Stimulated activated CD8-positive, alpha-beta memory T cell treated with anti-CD3 and anti-CD28 coated beads, Interleukin-4, amount 100 ng/mL, for 48 hours (primary cell): Measurements from ENCODE around the gene HOXA10.

Source experiments
- DNase-seq: peaks from one replicate; pipeline ENCODE4 v3.0.0-alpha.2; 2020

Gene HOXA10

DNA sequence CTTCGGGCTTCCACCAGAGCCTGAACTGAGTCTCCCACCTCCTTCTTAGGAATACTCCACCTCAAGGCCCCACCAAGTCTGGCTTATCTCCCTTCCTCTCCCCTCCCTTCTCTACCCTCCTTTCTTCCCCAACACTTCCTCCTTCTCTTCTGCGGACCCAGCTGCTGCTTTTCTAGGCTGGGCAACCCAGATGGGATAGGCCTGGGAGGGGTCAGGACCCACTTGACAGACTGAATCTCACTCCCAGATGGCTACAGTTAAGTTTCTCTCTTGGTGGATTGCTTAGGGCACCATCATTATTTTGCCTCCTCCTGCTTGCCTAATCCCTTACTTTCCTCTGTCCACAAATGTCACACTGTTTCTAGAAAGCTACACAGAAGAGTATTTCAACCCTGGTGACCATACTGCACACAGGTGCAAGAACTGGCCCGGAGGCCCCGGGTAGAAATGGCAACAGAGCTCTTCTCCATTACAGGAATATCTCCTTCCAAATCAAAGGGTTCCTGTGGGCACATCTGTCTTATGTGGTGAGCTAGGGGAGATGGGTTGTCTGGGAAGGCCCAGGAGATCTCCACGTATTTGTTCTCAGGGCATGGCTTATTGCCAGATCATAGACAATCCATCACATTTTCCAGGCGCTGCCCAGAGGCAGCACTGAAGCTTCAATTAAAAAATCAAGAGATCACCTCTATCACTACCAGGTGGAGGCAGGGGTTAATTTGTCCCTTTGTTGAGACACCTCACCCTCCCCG lies 16.1 kb upstream of the HOXA10 start:
- DNase-seq = peak; percentile 13

GRCh38 chr7:27189295-27189996 lies 15.3 kb upstream of the HOXA10 start:
- DNase-seq = peak; percentile 22

DNA sequence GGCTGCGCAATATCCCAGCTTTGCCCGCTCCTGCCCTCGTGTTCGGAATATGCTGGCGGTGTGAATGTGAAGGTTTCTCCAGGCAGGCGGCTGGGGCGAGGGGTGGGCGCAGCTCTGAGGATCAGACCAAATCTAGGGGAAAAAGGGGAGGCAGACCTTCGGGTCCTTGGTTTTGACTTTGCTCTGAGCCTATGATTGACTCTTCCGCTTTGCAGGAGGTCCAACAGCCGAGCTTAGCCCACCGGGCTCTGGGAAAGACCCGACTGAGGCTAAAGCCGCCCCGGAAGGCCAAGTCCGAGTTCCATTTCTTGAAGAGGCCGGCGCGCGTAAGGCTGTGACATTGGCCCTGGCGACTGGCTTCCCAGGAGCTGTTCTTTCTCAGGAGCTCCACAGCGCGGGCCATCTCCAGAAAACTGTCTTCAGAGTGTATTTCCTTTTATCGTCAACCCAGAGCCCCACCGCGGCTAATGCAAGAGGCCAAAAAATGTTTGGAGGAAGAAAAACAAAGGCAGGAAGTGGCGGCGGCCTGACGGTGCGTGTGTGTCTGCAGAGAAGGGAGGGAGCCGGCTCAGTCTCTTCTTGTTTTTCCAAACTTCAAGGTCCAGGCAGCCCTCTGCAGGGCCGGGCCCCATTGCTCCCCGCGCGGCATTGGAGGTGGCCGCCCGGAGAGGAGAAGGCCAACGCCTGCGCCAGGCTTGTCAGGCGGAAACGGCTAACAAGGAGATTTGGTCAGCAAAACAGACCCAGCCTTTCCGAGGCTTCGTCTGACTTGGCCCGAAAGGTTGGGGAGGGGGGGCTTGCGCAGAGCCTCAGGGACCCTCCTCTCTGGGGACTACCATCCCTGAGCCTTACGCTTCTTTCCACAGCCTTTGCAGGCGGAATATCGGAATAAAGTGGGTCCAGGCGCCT lies 14.5 kb upstream of the HOXA10 start:
- peak; percentile 41 for DNase-seq

GRCh38 chr7:27187475-27188385 lies 13.6 kb upstream of the HOXA10 start:
- DNase-seq = peak; percentile 27

DNA sequence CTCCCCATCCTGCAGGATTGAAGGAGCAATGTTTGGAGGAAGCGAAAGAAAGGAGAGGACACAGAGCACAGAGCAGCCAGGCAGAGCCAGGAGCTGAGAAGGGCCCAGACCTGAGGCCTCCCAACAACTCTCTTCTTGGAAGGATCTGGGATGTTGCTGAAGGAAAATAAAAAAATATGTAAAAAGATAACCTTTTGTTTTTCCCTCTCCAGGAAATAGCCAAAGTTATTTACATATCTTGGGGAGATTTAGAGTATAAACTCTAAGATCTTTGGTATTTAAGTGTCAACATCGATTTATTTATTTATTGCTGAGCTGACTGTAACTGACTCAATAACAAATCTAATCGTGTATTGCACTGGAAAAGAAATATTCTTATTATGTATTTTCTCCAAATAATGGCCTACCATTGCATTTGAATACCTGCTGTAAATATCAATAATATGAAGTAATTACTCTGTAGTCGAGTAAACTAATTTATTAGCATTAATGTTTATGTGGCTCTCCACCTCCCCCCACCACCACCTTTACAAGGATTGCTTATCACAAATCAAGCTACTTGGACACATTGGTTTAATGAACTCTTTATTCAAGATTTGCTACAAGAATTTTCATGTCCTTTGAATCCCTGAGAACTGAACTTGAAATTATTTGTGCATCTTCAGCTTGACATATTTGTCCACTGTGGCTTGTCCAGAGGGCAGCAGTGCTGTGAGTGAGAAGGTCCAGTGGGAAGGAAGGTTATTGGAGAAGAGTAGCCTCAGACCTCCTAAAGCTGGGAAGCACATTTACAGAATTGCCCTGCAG lies 12.8 kb upstream of the HOXA10 start:
- DNase-seq = peak; percentile 13

- DNase-seq = no peak
Measured at GRCh38 chr7:27185854-27186667, 11.9 kb upstream of the HOXA10 start.

DNA sequence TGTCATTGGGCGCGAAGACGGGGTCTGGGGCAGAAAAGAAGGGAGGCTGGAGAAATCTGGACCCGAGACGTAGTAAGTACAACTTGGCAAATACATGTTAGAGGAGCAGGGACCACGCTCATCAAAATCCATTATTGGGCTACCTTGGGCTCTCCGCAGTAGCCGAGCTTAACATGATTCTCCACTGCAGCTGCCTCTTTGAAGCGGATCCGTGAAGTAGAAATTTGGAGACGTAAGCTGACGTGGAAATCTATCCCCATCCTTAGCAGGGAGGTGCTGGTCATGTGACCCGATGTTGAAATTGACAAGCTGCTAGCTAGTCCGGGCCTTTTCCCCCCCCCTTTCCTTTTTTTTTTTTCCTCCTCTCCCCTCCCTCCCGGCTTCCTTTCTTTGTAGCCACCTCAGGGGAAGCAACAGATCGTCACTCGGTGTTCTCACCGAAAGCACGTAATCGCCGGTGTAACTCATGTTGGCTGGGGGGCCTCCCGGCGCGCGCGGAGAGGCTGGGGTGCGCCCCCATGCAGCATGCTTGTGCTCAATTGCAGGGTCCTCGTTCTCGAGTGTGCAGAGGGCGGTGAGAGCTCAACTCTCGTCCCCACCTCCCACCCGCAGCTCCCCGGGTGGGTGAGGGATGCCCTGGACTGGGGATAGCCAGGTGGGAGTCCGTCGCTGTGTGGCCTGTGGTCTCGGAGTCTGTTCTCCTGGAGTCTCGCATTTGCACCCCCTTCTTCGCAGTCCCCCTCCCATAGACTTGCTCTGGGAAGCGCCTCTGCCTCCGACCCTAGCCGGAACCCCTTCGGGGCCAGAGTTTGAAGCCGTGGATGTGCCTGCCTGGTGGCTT lies 11.1 kb upstream of the HOXA10 start, which contains the start of gene HOXA11:
HOXA11 (minus strand) TSS at position 220 of the 841 bp plus-strand sequence; CDS start at position 132, 88 bp downstream.
- peak; percentile 30 for DNase-seq

- DNase-seq = peak; percentile 43
Measured at GRCh38 chr7:27184337-27185012, 10.4 kb upstream of the HOXA10 start.

GRCh38 chr7:27183682-27184336 lies 9.7 kb upstream of the HOXA10 start:
- peak; percentile 25 for DNase-seq

DNA sequence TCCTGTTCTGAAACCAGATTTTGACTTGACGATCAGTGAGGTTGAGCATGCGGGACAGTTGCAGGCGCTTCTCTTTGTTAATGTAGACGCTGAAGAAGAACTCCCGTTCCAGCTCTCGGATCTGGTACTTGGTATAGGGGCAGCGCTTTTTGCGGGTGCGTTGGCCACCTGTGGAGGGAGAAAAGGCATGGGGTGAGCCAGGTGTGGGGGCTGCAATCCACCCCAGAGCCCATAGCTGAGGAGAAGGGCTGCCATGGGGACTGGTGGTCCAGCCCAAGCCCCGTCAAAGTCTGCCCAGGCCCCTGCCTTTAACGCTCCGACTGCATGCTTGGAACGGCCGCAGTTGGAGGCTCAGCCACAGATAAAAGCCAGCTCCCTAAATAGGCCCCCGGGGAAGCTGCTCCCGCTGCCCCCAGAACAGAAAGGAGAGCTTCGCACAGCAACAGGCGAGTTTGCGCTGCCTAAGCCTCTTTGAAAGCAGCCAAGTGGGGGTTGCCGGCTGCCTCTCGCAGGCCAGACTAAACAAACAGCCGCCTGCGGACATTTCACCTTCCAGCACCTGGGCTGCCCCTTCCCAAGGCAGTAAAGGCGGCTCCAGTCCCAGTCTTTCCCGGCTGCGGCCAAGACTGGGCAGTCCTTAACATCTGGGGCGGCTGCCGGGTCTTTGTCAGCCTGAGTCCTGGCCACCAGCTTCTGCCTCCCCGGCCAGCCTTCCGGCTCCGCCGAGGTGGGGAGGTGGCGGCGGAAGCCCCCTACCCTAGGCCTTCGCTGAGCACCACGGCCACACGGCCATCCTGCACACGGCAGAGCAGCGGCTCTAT lies 9.0 kb upstream of the HOXA10 start:
- DNase-seq = peak; percentile 23

- no peak for DNase-seq
Measured at GRCh38 chr7:27182285-27182841, 8.2 kb upstream of the HOXA10 start.

GRCh38 chr7:27181795-27182275 lies 7.7 kb upstream of the HOXA10 start:
- peak; percentile 12 for DNase-seq

DNA sequence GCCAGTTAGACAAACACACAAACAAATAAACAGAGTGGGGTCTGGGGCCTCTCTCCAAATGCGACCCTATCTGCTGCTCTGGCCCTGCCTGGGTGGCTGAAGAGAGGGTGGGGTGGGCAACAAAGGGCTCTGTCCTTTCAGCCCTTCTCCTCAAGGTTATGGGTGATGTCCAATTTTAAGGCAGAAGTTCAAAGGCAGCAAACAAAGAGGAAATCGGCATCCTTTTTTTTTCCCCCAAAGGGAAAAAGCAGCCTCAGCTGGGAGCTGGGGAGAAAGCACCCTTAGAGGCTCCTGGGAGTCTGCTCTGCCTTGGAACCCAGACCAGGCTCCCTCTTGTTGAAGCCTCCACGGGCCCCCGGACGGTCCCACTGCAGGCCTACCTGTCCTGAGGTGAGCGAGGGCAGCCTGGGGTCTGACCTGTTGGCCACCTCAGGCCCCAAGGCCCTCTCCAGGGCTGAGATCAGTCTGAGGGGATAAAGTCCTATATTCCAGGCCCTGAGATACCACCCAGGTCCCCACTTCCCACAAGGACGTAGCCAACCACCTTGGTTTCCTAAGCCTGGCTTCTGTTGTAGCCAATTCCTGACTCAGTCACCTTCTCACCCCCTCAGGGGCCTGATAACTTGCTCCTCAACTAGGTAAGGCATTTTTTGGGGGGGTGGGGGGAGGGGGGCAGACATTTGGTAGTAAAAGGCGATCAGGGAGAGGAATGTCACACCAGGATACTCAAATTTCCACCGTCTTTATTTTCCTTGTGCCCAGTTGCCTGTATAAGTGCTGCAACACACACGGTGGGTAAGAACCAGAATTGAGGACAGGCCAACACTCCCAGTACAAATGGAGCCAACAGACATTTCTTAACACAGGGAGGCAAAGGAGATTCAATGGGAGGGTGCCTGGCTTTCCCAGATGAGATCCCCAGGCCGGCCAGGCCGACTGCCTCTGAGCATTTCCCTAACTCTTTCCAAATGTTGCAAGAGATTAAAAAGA lies 6.6 kb upstream of the HOXA10 start:
- peak; percentile 21 for DNase-seq

DNA sequence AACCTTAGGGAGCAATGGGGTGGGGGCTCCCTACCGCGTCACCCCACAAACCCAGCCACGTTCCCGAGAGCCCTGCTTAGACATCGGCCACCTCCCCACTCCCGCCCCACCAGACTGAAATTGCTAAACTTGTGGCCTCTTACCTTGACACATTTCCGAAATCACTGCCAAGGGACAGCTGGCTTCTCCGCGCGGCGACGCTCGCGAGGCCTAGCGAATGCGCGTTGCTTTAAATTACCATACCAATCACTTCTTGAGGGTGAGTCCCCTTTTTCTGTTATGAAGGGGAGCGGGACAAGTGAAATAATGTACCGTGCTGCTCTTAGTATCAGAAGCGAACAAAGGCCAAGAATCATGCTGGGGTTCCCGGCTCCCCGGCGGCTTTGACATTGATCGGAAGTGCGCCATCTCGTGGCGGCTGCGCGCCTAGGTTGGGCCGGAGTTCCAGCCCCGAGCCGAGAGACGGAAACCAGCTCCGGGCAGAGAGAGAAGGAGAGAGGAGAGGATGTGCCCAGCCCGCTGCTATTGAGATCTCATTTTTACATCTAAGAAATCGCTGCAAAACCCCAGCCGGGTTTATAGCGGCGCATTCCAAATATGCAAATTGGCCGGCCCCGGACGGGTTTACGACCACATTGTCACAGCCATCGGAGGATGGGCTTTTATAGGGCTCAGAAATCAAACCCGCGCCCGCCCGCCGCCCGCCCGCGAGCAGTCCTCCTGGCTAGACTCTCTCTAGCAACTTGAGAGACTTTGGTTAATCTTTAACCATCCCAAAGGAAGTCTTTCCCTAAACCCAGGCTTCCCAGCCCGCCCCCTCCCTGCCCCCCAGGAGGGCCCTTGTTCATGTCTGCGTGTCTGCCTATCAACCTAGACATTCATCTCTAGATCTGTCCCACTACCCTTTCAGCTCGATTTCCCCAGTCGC lies 5.6 kb upstream of the HOXA10 start:
- peak; percentile 79 for DNase-seq
